ENCODE data around the gene MITF. TPM values are rescaled to one million over a fixed set of nuclear protein-coding genes. Genes with fewer than 3 reads are reported as not detected.

MITF gene
- total and polyA plus RNA-seq, 8 donors = 3.5 to 61.3 (median 15.5) TPM

GRCh38 chr3:69961706-69962439, 222.6 kb downstream of the MITF start:
- no peak for DNase-seq
- no peak overlapping the region for H3K4me3 ChIP-seq
- no peaks in the 10 kb centered on the region for H3K4me1 ChIP-seq
- no peaks in the 10 kb centered on the region for H3K9me3 ChIP-seq
- H3K36me3 ChIP-seq = peaks cover 19 to 87% (median 83%) of the 10 kb centered on the region in 4 donors
- no peak for TF ChIP-seq POLR2AphosphoS5 (IDR thresholded peaks at IDR 0.05)
- TF ChIP-seq EP300 (IDR thresholded peaks at IDR 0.05) = no peak
- TF ChIP-seq CTCF (IDR thresholded peaks at IDR 0.05) = no peak
- no peak for TF ChIP-seq POLR2A (IDR thresholded peaks at IDR 0.05)
- no peaks in the 10 kb centered on the region for H3K27me3 ChIP-seq
- intact Hi-C loops (cut with DNase I; ENCODE audit: low total_unique reads) = no loop called here
- WGBS, 5 donors = 84 to 94% (median 89%) methylated on average over 5 of the region's 5 CpGs
- H3K27ac ChIP-seq = no peak overlapping the region

GRCh38 chr3:69963643-69964042, 224.4 kb downstream of the MITF start:
- 94 to 100% (median 99%) methylated on average over 3 of the region's 3 CpGs for WGBS, 5 donors
- Histone ChIP-seq H3K4me1 (no peaks in the 10 kb centered on the region), H3K4me3 (no peak overlapping the region), H3K9me3 (no peaks in the 10 kb centered on the region), H3K36me3 (peaks cover 19 to 80% (median 67%) of the 10 kb centered on the region in 4 donors), H3K27me3 (no peaks in the 10 kb centered on the region), H3K27ac (no peak overlapping the region)
- no peak for TF ChIP-seq CTCF (IDR thresholded peaks at IDR 0.05)
- TF ChIP-seq POLR2A (IDR thresholded peaks at IDR 0.05) = no peak
- TF ChIP-seq POLR2AphosphoS5 (IDR thresholded peaks at IDR 0.05) = no peak
- no peak for TF ChIP-seq EP300 (IDR thresholded peaks at IDR 0.05)
- no peak for DNase-seq
- intact Hi-C loops (cut with DNase I; ENCODE audit: low total_unique reads) = no loop called here

- Histone ChIP-seq H3K27me3 (no peaks in the 10 kb centered on the region), H3K36me3 (peaks cover 12 to 48% (median 33%) of the 10 kb centered on the region in 4 donors), H3K4me3 (no peak overlapping the region), H3K4me1 (no peaks in the 10 kb centered on the region), H3K27ac (no peak overlapping the region), H3K9me3 (no peaks in the 10 kb centered on the region)
- no peak for TF ChIP-seq POLR2A (IDR thresholded peaks at IDR 0.05)
- TF ChIP-seq POLR2AphosphoS5 (IDR thresholded peaks at IDR 0.05) = no peak
- no peak for TF ChIP-seq CTCF (IDR thresholded peaks at IDR 0.05)
- TF ChIP-seq EP300 (IDR thresholded peaks at IDR 0.05) = no peak
- WGBS, 5 donors = 75 to 95% (median 86%) methylated on average over 6 of the region's 6 CpGs
- intact Hi-C loops (cut with DNase I; ENCODE audit: low total_unique reads) = no loop called here
- DNase-seq = no peak
Observed at GRCh38 chr3:69967156-69967555, 227.9 kb downstream of the MITF start.

- H3K4me1 ChIP-seq = peaks cover 0 to 5% (median 0%) of the 10 kb centered on the region in 4 donors
- DNase-seq = no peak
- H3K27me3 ChIP-seq = no peaks in the 10 kb centered on the region
- WGBS, 5 donors = 84 to 91% (median 89%) methylated on average over 5 of the region's 5 CpGs
- intact Hi-C loops (cut with DNase I; ENCODE audit: low total_unique reads) = no loop called here
- no peak overlapping the region for H3K4me3 ChIP-seq
- H3K9me3 ChIP-seq = no peaks in the 10 kb centered on the region
- TF ChIP-seq POLR2A (IDR thresholded peaks at IDR 0.05) (no peak), POLR2AphosphoS5 (IDR thresholded peaks at IDR 0.05) (no peak), CTCF (IDR thresholded peaks at IDR 0.05) (no peak)
- H3K36me3 ChIP-seq = peaks cover 0 to 19% (median 3%) of the 10 kb centered on the region in 4 donors
- H3K27ac ChIP-seq = no peak overlapping the region
Observed at GRCh38 chr3:69970827-69971226, 231.6 kb downstream of the MITF start.

All from stomach (tissue), 9 donors.